Right renal cortex interstitium (tissue), 3 donors: Measurements from ENCODE around the gene YPEL5. TPM values are rescaled to one million over a fixed set of nuclear protein-coding genes. Genes with fewer than 3 reads are reported as not detected.
"Not testable (repeated sequence)": the region's sequence is repeated elsewhere in the genome, so short reads cannot be mapped to it uniquely, and the experiment has no call there.

Source experiments
- DNase-seq, 3 donors: peaks; one replicate each; pipeline ENCODE4 v3.0.0-alpha.2; 2013; ENCODE audit warnings: low read depth in 3 of 3, low spot score in 2 of 3
- polyA plus RNA-seq, 3 donors: library from polyadenylated mRNA; unstranded; fragments of 120-200 nt; gene quantifications; one replicate each; pipeline ENCODE4 v1.2.1, GENCODE V29; 2013; ENCODE audit not compliant: insufficient read length in 3 of 3

The YPEL5 gene
- polyA plus RNA-seq, 3 donors = 124 to 127 (median 124) TPM

- DNase-seq = no peak
Measured at GRCh38 chr2:30135541-30135940, 11.3 kb upstream of the YPEL5 start.

- DNase-seq = no peak
Measured at GRCh38 chr2:30136764-30137444, 9.9 kb upstream of the YPEL5 start.

GRCh38 chr2:30139131-30139870, 7.5 kb upstream of the YPEL5 start:
- DNase-seq = no peak

GRCh38 chr2:30141136-30141535, 5.7 kb upstream of the YPEL5 start:
- DNase-seq = no peak

GRCh38 chr2:30144260-30144659, 2.5 kb upstream of the YPEL5 start:
- no peak for DNase-seq

- not testable (repeated sequence) for DNase-seq
Measured at GRCh38 chr2:30144951-30145350, 1.9 kb upstream of the YPEL5 start.

GRCh38 chr2:30145826-30146336, 926 bp upstream of the YPEL5 start:
- DNase-seq = no peak

GRCh38 chr2:30147196-30147714, 448 bp downstream of the YPEL5 start:
- DNase-seq = no peak

- peak in 2 of 3 donors; percentile 59 to 63 for DNase-seq
Measured at GRCh38 chr2:30147715-30148610, 1.2 kb downstream of the YPEL5 start.

GRCh38 chr2:30148850-30149249, 2.0 kb downstream of the YPEL5 start:
- DNase-seq = no peak

GRCh38 chr2:30149513-30149912, 2.7 kb downstream of the YPEL5 start:
- no peak for DNase-seq

GRCh38 chr2:30149976-30150375, 3.2 kb downstream of the YPEL5 start:
- no peak for DNase-seq

- DNase-seq = no peak
Measured at GRCh38 chr2:30150786-30151185, 4.0 kb downstream of the YPEL5 start.

- DNase-seq = no peak
Measured at GRCh38 chr2:30152385-30152784, 5.6 kb downstream of the YPEL5 start.

- DNase-seq = no peak
Measured at GRCh38 chr2:30155202-30155601, 8.4 kb downstream of the YPEL5 start.

- no peak for DNase-seq
Measured at GRCh38 chr2:30155889-30156658, 9.3 kb downstream of the YPEL5 start.

- no peak for DNase-seq
Measured at GRCh38 chr2:30157616-30158015, 10.8 kb downstream of the YPEL5 start.

- DNase-seq = no peak
Measured at GRCh38 chr2:30159766-30160165, 13.0 kb downstream of the YPEL5 start.

- no peak for DNase-seq
Measured at GRCh38 chr2:30161929-30162706, 15.3 kb downstream of the YPEL5 start.
